ENCODE results near the gene ADIPOQ.

DNA sequence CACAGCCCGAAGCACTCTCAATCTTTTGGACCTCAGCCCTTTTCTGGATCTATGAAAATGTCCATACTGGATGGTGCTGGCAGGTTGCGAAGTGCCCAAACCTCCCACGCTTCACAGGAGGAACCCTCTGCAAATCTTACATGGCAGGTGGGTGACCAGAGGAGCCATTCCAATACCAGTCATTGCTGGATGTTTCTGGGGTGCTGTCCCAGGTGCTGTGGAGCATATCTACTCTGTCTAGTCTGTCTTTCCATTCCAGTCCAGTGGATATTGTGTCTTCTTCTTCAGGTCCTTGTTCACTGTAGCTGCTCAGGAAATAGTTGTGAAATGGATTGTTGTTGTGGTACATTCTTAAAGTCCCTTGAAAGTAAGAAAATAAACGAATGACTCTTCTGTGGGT, 10.7 kb upstream of the ADIPOQ start:
- TF ChIP-seq, protein P1, sequence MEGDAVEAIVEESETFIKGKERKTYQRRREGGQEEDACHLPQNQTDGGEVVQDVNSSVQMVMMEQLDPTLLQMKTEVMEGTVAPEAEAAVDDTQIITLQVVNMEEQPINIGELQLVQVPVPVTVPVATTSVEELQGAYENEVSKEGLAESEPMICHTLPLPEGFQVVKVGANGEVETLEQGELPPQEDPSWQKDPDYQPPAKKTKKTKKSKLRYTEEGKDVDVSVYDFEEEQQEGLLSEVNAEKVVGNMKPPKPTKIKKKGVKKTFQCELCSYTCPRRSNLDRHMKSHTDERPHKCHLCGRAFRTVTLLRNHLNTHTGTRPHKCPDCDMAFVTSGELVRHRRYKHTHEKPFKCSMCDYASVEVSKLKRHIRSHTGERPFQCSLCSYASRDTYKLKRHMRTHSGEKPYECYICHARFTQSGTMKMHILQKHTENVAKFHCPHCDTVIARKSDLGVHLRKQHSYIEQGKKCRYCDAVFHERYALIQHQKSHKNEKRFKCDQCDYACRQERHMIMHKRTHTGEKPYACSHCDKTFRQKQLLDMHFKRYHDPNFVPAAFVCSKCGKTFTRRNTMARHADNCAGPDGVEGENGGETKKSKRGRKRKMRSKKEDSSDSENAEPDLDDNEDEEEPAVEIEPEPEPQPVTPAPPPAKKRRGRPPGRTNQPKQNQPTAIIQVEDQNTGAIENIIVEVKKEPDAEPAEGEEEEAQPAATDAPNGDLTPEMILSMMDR (IDR thresholded peaks at IDR 0.05; ENCODE audit: insufficient read depth, low read length): no peak
- no peak for TF ChIP-seq POLR2AphosphoS5 (IDR thresholded peaks at IDR 0.05; ENCODE audit: low read depth)
- TF ChIP-seq, protein P2, sequence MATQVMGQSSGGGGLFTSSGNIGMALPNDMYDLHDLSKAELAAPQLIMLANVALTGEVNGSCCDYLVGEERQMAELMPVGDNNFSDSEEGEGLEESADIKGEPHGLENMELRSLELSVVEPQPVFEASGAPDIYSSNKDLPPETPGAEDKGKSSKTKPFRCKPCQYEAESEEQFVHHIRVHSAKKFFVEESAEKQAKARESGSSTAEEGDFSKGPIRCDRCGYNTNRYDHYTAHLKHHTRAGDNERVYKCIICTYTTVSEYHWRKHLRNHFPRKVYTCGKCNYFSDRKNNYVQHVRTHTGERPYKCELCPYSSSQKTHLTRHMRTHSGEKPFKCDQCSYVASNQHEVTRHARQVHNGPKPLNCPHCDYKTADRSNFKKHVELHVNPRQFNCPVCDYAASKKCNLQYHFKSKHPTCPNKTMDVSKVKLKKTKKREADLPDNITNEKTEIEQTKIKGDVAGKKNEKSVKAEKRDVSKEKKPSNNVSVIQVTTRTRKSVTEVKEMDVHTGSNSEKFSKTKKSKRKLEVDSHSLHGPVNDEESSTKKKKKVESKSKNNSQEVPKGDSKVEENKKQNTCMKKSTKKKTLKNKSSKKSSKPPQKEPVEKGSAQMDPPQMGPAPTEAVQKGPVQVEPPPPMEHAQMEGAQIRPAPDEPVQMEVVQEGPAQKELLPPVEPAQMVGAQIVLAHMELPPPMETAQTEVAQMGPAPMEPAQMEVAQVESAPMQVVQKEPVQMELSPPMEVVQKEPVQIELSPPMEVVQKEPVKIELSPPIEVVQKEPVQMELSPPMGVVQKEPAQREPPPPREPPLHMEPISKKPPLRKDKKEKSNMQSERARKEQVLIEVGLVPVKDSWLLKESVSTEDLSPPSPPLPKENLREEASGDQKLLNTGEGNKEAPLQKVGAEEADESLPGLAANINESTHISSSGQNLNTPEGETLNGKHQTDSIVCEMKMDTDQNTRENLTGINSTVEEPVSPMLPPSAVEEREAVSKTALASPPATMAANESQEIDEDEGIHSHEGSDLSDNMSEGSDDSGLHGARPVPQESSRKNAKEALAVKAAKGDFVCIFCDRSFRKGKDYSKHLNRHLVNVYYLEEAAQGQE (IDR thresholded peaks at IDR 0.05; ENCODE audit: insufficient replicate concordance, low read depth): peak; percentile 86

Data from HL-60 (cell line).